Measurements from ENCODE around the gene ACTA1. TPM values are rescaled to one million over a fixed set of nuclear protein-coding genes. Genes with fewer than 3 reads are reported as not detected.
A peak's percentile ranks its signal among the peaks of the same experiment; 100 is the strongest.

Gene ACTA1
- total and polyA plus RNA-seq, 9 of the 15 experiments (the other 6 are each of a cell fraction or from before 2014, with no cell fraction given) = 0.07 to 0.36 TPM; not detected in 7

DNA sequence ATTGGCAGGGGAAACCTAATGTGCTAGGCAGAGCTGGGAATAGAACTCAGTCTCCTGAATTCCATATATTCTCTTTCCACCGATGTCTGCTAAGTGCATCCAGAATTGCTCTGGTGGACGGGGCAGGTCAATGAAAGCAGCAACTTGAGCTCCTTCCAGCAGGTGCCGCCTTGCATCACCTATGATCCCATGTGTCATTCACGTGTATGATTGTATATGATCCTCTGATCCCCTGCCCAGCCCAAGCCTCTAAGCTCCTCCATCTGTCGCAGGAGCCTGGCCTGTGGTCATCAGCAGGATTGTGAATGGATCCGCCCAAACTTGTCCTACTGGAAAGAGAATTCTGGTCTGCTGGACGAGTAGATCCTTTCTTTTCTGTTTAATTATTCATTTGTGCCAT lies 13.1 kb downstream of the ACTA1 start (continued):
- TF ChIP-seq, protein P1, sequence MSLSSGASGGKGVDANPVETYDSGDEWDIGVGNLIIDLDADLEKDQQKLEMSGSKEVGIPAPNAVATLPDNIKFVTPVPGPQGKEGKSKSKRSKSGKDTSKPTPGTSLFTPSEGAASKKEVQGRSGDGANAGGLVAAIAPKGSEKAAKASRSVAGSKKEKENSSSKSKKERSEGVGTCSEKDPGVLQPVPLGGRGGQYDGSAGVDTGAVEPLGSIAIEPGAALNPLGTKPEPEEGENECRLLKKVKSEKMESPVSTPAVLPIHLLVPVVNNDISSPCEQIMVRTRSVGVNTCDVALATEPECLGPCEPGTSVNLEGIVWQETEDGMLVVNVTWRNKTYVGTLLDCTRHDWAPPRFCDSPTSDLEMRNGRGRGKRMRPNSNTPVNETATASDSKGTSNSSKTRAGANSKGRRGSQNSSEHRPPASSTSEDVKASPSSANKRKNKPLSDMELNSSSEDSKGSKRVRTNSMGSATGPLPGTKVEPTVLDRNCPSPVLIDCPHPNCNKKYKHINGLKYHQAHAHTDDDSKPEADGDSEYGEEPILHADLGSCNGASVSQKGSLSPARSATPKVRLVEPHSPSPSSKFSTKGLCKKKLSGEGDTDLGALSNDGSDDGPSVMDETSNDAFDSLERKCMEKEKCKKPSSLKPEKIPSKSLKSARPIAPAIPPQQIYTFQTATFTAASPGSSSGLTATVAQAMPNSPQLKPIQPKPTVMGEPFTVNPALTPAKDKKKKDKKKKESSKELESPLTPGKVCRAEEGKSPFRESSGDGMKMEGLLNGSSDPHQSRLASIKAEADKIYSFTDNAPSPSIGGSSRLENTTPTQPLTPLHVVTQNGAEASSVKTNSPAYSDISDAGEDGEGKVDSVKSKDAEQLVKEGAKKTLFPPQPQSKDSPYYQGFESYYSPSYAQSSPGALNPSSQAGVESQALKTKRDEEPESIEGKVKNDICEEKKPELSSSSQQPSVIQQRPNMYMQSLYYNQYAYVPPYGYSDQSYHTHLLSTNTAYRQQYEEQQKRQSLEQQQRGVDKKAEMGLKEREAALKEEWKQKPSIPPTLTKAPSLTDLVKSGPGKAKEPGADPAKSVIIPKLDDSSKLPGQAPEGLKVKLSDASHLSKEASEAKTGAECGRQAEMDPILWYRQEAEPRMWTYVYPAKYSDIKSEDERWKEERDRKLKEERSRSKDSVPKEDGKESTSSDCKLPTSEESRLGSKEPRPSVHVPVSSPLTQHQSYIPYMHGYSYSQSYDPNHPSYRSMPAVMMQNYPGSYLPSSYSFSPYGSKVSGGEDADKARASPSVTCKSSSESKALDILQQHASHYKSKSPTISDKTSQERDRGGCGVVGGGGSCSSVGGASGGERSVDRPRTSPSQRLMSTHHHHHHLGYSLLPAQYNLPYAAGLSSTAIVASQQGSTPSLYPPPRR (CRISPR knock-in tag; IDR thresholded peaks at IDR 0.05; ENCODE audit: borderline replicate concordance) = no peak
- TF ChIP-seq MEF2A (IDR thresholded peaks at IDR 0.05; ENCODE audit: control insufficient read depth, low read depth, low read length) (no peak), ZNF12 (CRISPR knock-in tag; IDR thresholded peaks at IDR 0.05) (no peak), ZNF589 (CRISPR knock-in tag; IDR thresholded peaks at IDR 0.05; ENCODE audit: low read depth) (no peak), GATAD2A (IDR thresholded peaks at IDR 0.05) (no peak), BHLHE40 (IDR thresholded peaks at IDR 0.05; ENCODE audit: low read length) (peak; percentile 57; the same call in 1 of the 2 replicates), NFIX (CRISPR knock-in tag; IDR thresholded peaks at IDR 0.05; ENCODE audit: low read depth) (no peak), ZNF586 (CRISPR knock-in tag; conservative IDR thresholded peaks at IDR 0.05) (no peak), MYC (IDR thresholded peaks at IDR 0.05; ENCODE audit: low read depth, low read length) (0 out of 2 replicates have a peak, but pooled peaks have one; percentile 22), MYC (CRISPR knock-in tag; IDR thresholded peaks at IDR 0.05; ENCODE audit: borderline replicate concordance, low read depth) (no peak), CREM (IDR thresholded peaks at IDR 0.05; ENCODE audit: low read depth) (0 out of 2 replicates have a peak, but pooled peaks have one; percentile 9)
- TF ChIP-seq, protein P2, sequence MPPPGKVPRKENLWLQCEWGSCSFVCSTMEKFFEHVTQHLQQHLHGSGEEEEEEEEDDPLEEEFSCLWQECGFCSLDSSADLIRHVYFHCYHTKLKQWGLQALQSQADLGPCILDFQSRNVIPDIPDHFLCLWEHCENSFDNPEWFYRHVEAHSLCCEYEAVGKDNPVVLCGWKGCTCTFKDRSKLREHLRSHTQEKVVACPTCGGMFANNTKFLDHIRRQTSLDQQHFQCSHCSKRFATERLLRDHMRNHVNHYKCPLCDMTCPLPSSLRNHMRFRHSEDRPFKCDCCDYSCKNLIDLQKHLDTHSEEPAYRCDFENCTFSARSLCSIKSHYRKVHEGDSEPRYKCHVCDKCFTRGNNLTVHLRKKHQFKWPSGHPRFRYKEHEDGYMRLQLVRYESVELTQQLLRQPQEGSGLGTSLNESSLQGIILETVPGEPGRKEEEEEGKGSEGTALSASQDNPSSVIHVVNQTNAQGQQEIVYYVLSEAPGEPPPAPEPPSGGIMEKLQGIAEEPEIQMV (tag; conservative IDR thresholded peaks at IDR 0.05; ENCODE audit: low read depth) = no peak
- TF ChIP-seq, protein P3, sequence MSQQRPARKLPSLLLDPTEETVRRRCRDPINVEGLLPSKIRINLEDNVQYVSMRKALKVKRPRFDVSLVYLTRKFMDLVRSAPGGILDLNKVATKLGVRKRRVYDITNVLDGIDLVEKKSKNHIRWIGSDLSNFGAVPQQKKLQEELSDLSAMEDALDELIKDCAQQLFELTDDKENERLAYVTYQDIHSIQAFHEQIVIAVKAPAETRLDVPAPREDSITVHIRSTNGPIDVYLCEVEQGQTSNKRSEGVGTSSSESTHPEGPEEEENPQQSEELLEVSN (IDR thresholded peaks at IDR 0.05; ENCODE audit: borderline replicate concordance in 1 of 2, extremely low read depth in 1 of 2, insufficient read depth in 1 of 2, insufficient read length in 1 of 2, low read depth in 1 of 2, low read length in 1 of 2, poor library complexity in 1 of 2, severe bottlenecking in 1 of 2) = peak in 1 of 2 experiments; percentile 33
- TF ChIP-seq, protein P4, sequence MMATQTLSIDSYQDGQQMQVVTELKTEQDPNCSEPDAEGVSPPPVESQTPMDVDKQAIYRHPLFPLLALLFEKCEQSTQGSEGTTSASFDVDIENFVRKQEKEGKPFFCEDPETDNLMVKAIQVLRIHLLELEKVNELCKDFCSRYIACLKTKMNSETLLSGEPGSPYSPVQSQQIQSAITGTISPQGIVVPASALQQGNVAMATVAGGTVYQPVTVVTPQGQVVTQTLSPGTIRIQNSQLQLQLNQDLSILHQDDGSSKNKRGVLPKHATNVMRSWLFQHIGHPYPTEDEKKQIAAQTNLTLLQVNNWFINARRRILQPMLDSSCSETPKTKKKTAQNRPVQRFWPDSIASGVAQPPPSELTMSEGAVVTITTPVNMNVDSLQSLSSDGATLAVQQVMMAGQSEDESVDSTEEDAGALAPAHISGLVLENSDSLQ (IDR thresholded peaks at IDR 0.05) = peak; percentile 57

All from K562 (cell line).